GM21515 (cell line): ENCODE results near the gene USP32.

Experiments
- ATAC-seq: cut with Tn5 transposase; IDR thresholded peaks from one replicate; pipeline ENCODE4 v1.9.1; 2021; ENCODE audit not compliant: unreplicated experiment

USP32 gene

DNA sequence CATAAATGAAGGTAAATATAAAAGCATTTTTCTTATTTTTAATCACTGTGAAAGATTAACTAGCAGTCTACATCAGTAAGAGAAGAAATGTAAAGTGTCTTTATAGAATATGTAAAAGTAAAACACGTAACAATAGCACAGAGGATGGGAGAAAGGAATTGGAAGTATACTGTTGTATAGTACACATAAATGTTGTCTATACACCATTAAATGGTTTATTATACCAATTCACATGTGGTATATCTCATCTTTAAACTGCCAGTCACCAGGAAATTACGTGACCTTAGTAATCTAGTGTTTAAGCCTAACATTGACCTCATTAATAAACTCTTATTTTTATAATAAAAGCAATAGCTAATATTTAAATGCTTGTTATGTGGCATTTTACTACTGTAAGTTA lies 87.4 kb downstream of the USP32 start:
- no peak for ATAC-seq

DNA sequence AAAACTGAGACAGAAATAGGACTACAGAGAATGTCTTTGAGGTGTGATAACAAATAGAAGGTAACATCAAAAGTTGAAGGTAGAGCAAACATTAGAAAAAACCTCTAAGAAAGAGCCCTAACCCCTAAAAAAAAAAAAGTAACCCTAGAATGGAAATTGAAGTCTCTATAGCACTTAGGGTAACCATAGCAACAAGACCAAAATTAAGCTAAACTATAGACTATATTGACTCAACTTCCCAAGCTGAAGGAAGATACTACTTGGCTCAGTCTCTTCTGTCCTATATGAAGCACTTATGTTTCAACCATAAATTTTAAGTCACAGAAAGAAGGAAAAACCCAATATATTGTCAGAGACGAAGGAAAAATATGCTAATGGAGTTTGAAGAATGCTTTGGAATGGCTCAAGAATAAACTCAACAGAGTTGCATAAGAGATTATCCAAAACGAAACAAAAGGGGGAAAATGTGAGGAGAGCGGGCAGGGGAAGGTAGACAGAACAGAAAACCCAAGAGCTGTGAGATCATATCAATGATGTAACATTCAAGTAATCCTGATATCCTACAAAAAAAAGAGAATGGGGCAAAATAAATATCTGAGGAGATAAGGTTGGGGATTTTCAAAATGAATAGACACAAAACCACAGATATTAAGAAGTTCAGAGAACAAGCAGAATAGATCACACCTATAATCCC lies 88.4 kb downstream of the USP32 start:
- no peak for ATAC-seq

DNA sequence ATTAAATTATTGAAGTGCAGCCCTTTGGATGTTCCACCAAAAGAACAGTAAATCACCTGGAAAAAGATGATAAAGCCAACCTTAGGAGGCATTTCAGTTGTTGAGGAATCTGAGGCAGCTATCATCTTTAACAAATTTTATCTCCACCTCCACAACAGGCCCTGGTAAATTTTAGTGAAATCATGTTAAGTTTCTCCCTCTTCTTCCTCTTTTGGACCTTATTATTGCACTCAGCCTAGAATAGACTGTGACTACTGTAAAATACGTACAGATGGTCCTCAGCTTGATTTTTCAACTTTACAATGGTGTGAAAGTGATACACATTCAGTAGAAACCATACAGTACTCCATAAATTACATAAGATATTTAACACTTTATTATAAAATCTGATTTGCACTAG lies 90.3 kb downstream of the USP32 start:
- no peak for ATAC-seq

DNA sequence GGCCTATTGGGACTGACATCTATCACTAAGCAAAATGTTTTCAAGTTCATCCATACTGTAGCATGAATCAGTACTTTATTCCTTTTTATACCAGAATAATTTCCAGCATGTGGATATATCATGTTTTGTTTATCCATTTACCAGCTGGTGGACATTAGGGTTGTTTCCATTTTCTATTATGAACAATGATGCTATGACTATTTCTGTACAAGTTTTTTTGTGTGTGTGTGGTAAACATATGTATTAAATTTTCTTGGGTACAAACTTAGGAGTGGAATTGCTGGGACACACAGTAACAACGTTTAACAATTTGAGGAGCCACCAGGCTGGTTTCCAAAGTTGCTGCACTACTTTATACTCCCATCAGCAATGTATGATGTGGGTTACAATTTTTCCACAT lies 91.0 kb downstream of the USP32 start:
- ATAC-seq: no peak

DNA sequence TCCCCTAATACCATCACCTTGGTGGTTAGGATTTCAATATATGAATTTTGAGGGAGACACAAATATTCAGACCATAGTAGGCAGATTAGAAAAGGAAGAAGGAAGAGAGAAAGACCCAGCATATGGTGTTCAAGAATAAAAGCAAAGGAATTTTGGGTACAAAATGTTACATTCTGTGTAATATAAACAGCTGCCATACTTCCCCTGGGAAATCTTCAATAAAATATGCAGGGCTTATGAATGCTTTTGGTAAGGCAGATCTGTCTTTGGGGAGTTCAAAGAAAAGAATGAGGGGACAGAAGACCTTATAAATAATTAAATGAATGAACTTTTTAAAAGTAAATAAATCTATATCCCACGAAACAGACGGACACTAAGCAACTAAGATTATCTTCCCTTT lies 91.9 kb downstream of the USP32 start:
- no peak for ATAC-seq

DNA sequence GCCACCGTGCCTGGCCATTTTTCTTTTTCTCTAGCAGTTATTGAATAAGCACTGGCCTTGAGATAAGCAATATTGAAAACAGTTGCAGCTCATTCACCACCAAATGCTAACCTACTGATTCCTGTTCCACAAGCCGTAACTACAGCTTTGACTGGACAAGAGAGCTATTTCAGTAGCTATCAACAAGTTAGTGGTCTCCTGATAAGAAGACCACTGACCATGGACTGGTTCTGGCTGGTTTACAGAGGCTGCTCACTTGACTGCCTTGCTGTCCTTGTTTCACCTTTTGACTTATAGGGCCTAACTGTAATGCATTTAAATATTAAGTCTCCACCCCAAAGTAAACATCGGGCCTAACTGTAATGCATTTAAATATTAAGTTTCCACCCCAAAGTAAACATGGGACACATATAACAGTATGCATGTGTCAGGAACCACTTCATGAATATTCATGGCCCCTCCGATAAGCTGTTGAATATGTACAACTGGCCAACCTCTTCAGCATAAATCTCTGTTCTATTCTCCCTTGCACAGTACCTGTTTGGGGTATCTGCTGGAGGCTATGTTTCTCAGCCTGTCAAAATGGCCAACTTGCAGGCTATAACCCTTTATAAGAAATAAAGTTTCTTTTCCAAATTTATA lies 94.1 kb downstream of the USP32 start:
- ATAC-seq: no peak

DNA sequence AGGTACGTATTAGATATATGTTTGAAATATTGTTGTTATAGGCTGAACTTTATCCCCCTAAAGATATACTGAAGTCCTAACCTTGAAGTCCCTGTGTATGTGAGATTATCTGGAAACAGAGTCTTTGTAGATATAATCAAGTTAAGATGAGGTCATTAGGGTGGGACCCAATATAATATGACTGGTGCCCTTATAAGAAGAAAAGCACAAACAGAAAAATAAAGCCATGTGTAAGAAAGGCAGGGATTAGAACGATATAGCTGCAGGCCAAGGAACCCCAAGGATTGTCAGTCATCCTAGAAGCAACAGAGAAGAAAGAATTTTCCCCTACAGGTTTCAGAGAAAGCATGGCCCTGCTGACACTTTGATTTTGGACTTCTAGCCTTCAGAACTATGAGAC lies 95.8 kb downstream of the USP32 start:
- no peak for ATAC-seq

DNA sequence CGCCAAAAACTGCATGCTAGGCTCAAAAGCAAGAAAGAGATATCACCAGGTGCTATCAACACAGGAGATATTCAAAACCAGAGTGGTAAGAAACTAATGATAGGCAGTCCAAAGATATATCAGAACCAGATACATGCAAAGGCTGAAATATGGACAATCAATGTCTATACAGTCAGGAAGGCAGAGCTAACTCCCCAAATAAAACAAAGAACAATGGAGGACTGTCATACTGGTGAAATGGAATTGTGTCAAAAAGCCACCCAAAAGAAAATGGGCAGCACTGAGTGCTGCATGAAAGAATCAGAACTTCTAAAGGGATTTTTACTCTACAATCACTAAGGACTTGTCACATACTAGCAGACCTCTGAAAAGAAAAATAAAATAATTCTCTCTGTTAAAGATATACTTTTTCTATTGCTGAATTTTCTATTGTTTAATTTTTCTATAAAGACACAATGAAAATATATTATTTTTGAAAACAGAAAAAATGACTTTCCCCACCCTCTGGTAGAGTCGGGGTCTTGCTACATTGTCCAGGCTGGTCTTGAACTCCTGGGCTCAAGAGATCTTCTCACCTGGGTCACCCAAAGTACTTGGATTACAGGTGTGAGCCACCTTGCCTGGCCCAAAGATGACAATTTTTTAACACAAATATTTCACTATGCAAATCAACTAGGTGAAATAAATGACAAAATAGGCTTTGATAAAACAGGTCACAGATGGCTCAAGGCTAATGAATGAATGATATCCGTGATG lies 98.2 kb downstream of the USP32 start:
- no peak for ATAC-seq

DNA sequence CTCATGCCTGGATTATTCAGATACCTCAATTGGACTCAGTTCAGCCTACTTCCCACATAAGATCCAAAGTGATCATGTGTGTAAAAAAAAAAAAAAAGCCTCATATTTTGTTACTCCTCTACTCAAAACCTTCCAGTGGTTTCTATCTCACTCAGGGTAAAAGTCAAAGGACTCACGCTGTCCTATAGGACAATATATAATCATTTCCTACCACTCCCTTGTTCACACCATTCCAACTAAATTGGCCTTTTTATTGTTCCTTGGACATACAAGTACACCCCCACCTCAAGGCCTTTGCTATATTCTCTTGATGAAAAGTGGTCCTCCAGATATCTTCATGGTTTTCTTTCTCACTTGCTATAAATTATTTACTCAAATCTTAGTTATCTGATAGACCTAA lies 99.2 kb downstream of the USP32 start:
- no peak for ATAC-seq

DNA sequence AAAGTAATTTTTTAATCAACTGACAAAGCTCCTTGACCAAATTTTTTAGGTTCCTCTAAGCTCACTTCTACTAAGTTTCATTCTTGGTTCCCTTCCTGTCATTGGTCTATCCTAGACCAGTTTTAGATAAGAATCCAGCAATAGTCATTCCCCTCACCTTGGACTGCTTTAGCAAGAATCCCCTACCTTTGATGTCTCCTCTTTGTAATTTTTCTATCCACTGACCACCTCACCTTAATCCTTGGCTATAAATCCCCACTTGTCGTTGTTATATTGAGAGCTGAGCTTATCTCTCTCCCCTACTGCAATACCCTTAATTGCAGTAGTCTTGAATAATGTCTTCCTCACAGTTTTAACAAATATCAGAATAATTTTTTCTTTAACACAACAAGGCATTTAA lies 107.2 kb downstream of the USP32 start:
- no peak for ATAC-seq

DNA sequence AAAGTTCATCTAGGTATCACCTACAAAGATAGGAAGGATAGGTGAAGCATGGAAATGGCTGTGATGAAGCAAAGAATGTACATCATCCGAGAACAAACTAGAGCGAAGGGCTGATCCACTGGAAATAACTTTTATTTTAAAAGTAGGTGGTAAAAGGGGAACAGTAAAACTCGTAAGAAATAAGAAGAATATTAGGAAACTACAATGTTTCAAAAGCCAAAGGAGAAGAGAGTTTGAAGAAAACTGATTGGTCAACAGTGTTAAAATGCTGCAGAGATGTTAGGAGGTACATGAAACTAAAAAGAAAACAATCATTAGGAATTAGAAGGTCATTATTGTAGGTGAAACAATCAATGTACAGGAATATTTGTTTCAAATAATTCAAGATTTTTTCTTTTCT lies 108.1 kb downstream of the USP32 start:
- no peak for ATAC-seq

DNA sequence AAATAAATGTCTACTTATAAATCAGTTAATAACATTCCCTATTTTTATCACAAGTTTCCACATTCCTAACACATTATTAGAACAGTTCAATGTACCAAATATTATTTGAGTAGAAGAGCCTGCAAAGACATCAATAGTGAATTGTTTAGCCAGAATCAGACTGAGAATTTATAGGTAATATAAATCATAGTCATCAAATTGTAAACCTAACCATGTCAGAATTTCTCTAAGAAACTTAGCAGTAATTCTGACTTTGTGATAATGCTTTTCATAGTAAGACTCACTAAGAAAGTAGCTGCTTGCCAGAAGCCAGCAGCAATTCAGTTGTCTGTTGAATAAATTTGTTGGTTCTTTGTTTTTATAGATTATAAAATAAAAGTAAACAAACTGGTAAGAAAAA lies 111.3 kb downstream of the USP32 start:
- no peak for ATAC-seq

DNA sequence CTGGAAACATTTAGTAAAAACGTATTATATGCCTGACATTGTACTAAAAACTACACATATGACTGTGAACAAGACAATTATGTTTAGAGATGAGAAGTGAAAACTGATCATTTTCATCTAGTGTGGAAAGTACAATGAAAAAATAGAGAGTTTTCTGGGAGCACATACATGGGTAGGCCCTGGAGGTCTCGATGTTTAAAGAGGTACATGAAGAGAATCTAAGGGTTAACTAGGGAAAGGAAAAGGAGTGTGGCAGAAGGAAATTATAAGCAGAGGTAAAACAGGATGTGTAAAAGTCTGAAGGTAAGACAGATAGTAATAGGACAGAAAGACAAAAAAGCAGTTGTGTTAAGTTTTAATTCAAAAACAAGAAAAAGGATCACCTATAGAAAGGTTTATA lies 113.7 kb downstream of the USP32 start:
- no peak for ATAC-seq

DNA sequence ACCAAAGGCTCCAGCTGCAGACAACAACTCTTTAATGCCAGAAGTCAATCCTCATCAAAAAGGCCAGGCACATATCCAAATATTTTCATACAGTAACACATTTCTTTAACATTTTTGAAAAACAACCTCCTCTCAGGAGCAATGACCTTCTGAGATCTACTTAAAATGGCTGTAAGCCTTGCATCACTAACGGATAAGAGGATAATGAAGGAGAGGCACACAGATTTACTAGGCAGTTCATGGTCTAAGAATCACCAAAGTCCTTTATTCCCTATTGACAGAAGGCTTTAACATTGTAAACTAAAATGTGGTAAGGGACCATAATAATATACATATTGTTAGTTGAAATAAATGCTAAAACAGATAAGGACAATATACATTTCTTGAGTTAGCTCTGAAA lies 114.7 kb downstream of the USP32 start:
- no peak for ATAC-seq

DNA sequence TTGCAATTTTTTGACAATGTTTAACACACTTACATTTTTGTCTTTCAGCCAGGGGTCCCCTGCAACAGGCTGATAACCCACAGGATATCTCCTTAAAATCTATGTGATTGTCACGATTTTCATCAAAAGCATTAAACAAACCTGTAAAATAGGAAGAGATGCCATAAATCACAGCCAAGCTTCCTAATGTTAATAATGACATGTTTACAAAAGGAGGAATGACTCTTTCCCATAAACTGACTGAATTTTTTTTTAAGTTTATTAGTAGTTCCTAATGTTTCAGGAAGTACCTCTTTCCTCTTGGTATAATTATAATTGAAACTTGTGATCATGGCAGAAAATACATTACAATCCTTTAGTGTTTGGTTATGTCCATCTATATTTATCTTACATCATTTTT lies 122.5 kb downstream of the USP32 start:
- ATAC-seq: no peak

DNA sequence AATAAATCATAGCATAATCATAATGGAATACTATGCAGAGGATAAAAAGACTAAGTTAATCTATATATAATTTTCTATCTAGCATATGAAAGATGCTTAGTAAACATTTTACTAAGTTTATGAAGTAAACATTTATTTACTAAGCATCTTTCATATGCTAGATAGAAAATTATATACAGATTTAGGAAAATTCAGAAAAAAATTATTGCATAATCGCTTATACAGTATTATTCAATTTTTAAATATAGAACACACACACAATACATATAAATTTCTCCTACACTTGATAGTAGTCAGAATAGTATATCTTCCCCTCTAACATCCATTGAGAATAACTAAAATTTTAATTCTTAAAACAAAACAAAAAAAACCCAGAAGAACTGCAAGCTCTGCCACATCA lies 131.4 kb downstream of the USP32 start:
- no peak for ATAC-seq

DNA sequence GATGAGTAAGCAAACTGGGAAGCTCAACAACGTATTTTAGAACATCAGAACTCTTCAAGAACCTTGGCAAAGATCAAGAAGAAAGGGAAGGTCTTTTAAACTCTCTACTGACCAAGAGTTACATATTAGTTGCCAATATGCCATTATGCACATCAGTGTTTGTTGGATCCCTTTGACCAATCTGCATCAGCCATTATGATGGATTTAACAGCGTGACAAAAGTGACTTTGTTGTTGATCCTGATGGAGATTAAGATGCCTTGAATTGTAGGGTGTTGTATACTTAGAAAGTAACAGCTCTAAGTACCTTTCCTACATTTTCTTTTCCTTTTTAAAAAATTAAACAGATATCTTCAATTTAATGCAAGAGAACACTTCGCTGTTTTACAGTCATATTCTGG lies 133.6 kb downstream of the USP32 start:
- ATAC-seq: no peak

DNA sequence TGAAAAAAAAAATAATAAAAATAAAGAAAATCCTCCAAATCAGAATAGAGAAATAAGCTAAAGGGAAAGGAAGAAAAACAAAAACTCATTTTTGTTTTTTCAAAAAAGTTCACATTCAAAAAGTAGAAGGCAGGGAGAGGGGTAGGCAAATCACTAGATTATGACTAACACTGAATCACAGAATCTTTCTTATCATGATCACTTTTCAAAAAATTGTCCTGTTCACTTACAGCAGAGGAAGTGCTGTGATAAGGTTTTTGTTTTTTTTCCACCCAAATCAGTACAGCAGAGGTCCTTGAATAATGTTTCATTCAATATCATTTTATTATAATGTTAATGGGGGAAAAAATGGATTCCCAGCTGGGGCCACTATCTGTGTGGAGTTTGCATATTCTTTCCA lies 135.8 kb downstream of the USP32 start:
- no peak for ATAC-seq

DNA sequence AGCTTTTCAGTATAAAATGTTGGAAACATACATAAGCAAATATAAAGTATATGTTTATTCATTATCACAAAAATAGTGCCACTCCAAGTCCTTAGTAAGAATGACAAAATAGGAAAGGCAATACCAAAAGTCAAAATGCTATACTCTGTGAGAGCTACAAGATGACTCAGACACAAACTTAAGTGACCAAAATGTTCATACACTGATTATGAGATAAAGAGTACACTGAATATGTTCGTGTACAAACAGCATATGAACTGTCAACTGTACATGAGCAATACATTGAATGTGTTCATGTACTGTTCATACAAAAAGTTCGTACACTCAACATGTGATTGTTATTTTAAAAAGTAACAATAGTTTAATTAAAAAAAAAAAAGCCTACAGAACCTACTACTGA lies 138.9 kb downstream of the USP32 start:
- ATAC-seq: no peak

DNA sequence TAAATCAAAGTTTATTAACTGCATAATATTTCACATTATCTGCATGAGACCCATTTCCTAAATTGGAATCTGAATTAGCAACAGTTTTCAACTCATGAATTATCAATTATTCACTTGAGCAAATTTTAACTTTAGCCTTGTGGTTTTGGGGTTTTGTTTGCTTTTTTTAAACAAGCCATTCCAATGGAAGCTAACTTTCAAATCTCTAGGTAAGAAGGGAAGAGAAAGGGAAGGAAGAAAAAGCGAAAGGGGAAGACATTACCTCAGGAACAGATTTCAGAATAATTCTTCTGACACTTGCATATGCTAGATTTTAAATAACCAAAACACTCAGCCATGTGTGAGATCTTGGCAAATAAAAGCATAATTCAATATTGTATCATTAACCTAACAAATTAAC lies 139.5 kb downstream of the USP32 start:
- no peak for ATAC-seq

DNA sequence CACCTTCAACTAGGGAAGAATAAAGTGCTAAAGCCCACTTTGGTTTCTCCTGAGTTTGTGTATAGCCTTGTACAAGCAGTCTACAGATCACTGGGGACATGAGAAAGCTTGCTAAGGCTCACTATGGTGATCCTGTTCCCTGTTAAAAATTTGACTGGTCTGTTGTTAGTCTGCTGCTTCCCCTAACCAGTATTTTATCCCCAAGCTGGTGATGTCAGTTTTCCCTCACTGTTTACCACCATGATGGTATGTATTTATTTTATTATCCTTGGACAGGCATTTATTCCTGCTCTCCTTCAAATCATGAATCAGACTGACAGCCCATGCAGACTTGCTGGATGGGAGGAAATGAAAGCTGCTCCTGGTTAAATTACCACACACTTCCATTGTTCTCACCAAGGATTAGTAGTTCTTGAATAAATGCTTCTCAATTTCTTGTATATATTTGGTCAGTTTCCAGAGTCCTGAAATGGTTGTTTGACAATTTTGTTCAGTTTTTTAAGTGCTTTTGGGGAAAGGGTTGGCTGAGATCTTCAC lies 142.6 kb downstream of the USP32 start:
- no peak for ATAC-seq

DNA sequence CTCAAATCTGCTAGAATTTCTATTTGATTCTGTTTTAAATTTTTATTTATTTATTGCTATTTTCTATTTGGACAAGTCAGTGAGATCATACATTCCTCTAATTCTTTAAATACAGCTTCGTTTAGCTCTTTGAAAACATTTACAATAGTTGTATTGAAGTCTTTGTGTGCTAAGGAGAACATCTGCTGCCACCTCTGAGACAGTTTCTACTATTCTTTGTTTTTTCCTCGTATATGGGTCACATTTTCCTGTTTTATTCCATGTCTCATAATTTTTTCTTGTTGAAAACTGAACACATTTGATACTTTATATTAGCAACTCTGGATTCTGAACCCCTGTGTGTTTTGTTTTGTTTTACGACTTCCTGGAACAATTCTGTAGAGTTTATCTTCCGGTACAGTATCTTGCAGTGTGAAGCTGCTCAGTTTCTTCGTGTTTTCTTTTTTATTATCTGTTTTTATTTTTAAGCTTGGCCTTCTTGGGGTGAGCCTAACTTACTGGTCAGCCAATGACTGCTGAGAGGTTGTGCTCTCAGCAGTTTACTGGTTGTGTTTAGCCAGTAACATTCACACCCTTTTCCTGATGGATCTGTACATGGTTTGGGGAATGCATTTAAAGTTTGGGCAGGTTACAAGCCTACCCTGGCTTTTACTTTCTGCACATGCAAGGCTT lies 143.2 kb downstream of the USP32 start:
- ATAC-seq: no peak
